GM21786 (cell line): ENCODE data around the gene IL4R.

Experiments
- ATAC-seq: cut with Tn5 transposase; IDR thresholded peaks from one replicate; pipeline ENCODE4 v1.9.1; 2021; ENCODE audit not compliant: unreplicated experiment

The IL4R gene

GRCh38 chr16:27314161-27314723 lies 468 bp downstream of the IL4R start:
- ATAC-seq: no peak

- ATAC-seq: no peak
Measured at GRCh38 chr16:27314986-27315332, 1.2 kb downstream of the IL4R start.

DNA sequence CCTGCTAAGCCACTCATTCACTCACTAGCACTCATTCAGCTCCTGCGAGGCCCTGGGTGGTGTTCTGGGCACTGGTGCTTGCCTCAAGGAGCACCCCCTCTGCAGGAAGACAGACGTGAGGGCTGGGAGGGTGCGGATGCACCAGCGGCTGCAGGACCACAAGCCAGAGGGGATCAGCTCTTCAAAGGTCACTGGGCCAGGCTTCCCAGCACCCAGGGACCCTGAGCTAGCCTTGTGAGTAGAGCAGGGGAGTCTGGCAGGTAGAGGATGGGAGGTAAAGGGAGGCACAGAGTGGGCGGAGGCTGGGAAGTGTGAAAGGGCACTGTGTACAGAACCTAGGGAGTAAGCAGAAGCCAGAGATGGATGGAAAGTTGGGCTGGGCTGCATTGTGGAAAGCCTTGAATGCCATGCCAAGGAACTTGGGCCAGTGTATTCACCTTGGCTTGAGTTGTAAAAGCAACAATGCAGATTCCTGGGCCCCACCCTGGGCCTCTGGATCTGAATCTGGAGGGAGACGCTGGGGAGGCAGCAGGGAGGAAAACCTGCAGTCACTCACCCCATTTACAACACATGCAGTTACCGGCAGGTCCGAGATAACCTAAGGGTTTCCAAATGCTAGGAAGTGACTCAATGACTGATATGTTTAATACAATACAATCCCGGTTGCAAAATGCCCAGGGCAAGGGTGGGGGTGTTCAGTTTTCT lies 1.7 kb downstream of the IL4R start:
- ATAC-seq: peak; percentile 32

DNA sequence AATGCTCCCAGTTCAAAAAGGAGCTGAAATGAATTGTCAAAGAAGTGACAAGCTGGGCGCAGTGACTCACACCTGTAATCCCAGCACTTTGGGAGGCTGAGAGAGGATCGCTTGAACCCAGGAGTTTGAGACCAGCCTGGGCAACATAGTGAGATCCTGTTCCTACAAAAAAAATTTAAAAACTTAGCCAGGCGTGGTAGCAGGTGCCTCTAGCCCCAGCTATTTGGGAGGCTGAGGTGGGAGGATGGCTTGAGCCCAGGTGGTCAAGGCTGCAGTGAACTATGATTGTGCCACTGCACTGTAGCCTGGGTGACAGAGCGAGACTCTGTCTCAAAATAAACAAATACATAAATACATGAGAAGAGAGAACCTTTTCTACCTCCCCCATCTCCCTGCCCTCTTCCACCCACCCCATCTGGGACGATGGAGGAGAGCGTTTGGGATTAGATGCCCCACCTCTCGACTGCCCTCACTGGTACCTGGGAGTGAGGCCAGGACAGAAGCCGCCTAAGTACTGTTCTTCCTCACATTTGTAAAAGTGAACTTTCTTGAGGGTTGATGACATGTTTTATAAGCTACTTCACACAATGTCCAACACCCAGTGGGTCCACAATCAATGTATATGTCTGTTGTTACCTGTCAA lies 2.4 kb downstream of the IL4R start:
- no peak for ATAC-seq

DNA sequence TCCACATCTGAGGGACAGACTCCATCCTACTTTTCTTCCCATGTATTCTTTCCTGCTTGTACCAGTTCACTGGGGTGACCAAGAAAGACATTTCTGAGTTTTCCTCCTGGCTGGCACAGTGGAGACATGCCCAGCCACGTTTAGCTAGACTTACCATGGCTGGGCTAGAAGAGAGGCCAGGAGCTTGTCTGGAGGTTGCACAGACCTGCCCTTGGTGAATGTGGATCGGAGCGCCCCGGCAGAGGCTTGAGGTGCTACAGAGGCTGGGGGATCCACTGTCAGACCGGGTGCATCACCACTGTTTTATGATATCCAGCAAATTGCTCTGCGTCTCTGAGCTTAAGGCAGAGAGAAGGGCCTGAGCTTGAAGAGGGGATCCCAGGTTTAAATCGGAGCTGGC lies 3.5 kb downstream of the IL4R start:
- ATAC-seq: no peak

DNA sequence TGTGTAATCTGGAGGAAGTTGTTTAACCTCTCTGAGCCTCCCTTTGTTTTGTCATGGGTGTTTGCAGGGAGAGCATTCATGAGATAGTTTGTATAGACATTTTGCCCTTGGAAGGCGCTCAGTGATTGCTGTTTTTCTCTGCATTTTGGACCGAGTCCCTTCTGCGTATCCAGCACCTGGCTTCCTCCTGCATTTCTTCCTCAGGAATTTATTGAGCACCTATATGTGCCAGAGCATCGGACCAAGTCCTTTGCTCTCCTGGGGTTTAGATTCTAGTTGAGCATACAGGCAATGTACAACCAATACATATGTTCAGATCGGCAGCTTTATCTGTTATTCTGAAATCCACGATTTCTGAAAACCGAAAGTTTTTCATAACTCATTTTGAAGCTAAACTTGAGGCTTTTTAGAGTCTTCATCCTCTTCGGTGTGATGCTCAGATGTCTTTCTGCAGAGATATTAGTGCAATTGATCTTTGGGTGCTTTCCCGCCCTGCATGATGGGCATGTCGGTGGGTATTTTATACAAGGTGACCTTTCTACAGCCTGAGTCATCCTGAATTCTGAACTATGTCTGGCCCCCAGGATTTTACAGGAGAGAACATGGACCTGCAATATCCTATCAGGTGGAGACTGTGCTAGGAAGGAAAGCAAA lies 4.1 kb downstream of the IL4R start:
- no peak for ATAC-seq

DNA sequence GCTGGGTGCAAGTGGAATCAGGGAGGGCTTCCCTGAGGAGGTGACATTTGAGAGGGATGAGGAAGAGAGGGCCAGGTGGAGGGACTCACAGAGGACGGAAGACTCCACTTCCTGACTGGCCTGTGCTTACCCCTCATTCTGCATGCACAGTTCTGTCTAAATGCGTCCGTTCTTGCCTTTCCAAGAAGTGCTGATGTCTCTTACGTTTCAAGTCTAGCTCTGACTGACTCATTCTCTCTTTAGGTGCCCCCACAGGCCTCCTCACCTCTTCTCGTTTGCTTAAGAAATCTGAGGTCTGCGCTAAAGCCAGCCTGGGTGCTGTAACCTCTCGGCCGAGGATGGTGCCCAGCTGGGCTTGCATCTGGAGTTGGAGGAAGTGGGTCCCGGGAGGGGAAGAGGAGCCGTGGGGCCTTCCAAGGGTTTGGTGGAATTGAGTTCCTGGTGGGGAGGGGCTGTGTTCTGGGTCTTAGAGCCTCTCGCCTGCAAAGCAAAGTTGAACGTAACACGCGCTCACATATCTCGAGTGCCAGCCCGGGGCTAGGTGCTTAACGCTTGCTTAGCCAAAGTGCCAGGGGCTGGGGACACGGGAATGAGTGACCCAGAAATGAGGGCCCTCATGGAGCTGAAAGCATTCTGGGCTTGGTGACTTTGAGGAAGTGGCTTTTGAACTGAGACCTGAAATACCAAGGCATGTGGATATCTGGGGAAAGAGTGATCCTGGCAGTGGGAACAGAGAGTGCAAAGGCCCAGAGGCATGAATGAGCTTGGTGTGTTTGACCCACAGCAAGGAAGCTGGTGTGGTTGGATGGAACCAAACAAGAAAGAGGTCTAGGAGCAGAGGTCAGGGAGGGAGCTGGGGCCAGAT lies 4.8 kb downstream of the IL4R start:
- ATAC-seq: peak; percentile 46

DNA sequence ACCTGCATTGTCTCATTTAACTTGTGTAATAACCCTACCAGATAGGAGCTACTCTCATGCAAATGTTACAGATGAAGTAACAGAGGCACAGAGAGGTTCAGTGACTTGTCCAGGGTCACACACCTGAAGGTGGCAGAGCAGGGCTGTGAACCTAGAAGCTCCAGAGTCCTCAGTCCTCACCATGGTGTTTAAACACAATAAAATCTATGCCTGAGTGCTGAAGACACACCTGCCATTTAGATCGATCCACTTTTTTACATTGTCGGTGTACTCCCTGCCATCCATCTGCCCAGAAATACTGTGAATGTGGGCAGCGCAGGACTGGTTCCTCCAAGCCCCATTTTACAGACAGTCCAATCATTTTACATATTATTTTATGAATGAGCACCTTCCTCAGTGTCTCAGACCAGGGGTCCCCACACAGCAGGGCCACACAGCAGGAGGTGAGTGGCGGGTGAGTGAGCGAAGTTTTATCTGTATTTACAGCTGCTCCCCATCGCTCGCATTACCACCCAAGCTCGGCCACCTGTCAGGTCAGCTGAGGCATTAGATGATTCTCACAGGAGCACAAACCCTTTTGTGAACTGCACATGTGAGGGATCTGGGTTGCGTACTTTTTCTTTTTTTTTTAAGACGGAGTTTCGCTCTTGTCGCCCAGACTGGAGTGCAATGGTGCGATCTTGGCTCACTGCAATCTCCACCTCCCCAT lies 5.6 kb downstream of the IL4R start:
- no peak for ATAC-seq

- no peak for ATAC-seq
Measured at GRCh38 chr16:27320261-27321012, 6.7 kb downstream of the IL4R start.

- no peak for ATAC-seq
Measured at GRCh38 chr16:27321013-27321915, 7.5 kb downstream of the IL4R start.

DNA sequence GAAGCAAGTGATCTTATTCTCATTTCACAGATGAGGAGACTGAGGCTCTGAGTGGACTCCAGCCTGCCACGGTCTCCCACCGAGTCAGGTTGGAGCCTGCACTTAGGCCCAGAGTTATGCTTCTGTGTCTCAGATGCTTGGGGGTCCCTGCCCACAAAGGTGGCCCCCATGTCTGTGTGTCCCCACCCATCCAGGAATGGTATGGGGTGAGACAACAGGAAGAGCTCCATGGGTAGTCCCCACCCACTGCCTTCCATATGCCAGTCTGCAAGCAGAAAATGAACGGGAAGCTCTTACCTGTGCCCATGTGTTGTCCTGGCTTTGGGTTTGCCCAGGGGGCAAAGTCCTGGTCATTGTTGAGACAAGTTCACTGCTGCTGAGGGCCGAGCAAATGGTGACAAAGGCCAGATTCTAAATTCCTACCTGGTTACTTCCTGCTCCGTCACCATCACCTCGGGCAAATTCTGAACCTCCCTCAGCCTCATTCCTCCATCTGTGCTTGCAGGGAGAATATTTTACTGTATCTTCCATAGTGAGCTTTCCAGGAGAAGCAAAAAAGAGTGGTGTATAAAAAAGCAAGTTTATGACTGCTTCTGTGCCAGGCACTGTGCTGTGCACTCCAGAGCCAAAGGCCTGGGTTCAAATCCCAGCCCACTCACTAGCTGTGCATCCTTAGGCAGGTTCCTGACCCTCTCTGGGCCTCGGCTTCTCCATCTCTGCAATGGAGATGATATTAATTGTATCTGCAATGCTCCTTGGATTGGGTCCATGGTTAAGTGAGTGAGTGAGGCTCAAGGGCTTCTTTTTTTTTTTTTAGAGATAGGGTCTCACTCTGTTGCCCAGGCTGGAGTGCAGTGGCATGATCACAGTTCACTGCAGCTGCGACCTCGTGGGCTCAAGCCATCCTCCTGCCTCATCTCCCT lies 9.3 kb downstream of the IL4R start:
- ATAC-seq: no peak

- no peak for ATAC-seq
Measured at GRCh38 chr16:27323781-27324561, 10.2 kb downstream of the IL4R start.

DNA sequence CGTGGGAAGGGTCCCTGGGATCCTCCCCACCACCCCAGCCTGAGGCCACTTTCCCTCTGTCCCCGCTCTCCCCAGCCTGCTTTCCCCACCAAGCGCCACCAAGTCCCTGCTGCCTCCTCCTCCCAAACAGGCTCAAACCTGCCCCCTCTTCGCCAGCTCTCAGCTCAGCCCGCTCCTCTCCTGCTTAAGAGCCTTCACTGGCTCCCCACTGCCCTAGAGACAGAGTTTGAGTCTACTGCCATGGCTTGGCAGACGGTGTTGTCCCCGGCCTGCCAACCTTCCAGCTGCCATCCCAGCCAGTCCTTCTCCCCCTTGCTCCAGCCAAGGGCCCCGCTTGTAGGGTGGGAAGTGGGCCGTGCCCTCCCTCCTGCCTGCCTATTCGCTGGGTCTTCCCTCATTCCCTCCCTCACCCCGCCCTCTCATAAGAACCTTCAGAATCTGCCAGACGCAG lies 11.1 kb downstream of the IL4R start:
- ATAC-seq: no peak

DNA sequence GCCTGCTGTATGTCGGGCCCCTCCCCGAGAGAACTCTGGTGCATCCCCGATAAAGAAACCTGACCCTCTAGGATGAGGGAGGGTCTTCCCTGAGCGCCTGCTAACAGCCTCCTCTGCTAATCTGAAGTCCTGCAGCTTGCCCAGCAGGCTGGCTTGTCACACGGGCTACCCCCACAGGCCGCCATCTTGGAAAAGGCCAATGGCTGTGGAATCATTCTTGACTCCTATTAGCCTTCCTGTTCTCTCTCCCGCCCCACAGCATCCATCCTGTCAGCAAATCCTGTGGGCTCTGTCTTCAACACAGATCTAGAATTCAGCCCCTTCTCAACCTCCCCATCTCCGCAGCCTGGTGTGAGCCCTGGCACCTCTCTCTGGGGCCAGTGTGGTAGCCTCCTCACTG lies 12.0 kb downstream of the IL4R start:
- no peak for ATAC-seq

DNA sequence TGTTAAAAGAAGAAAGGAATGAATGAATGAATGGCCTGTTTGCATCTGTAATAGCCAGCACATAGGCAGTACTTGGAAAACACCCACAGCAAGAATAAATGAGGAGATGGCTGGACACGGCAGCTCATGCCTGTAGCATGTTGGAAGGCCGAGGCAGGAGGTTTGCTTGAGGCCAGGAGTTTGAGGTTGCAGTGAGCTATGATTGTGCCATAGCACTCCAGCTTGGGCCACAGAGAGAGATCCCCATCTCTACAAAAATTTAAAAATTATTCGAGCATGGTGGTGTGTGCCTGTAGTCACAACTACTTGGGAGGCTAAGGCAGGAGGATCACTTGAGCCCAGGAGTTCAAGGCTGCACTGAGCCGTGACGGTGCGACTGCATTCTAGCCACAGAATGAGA lies 12.5 kb downstream of the IL4R start:
- ATAC-seq: no peak

DNA sequence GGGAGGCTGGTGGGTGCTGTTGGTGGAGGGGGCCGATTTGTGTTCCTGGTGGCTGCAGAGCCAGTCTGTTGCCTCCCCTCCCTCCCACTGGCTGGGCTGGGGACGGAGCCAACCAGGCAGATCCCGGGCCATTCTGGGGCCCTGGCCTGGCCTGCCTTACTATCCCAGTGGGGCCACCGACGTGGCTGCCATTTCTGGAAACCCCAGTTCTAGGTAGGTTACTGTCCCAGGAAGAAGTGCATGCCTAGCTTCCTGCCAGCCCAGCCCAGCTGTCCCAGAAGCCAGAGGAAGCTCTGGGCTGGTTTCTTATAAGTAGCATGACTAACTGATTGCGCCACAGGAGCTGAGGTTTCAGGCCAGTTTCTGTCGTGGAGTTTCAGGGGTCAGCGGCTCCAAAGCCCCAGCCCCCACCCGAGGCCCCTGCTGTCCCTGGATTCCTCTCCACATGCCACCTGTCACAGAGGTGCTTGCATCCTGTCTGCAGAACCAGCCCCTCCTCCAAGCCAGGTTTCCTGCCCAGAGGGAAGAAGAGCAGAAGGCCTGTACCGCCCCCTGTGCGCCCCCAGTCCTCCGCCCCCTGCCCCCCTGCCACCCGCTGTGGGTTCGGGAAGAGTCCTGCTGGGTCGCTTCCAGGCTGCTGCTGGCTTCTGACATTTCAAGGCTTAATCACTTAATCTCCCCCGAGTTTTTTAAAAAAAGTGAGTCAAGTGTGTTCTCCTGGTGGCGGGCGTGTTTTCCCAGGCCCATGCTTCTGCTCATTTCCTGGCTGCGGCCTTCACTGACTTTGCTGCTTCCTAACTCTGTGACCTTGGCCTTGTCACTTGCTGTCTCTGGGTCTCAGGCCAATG lies 13.2 kb downstream of the IL4R start:
- peak; percentile 43 for ATAC-seq
